Keratinocyte (primary cell): ENCODE results near the gene MAGI2.

Source experiments
- EZH2 ChIP-seq: IDR thresholded peaks from one replicate; pipeline ENCODE4 v1.6.1; 2012; ENCODE audit warnings: inconsistent platforms, mild to moderate bottlenecking, low read length, moderate library complexity
- TF ChIP-seq, protein P1 (sequence below), 3 experiments: IDR thresholded peaks in 1 of 3; conservative IDR thresholded peaks in 1 of 3; optimal IDR thresholded peaks in 1 of 3; 2 replicates in 2 of 3; 3 replicates in 1 of 3; pipeline versions ENCODE3 to v1.5.1; 2011; ENCODE audit warnings: low read length in 3 of 3, mild to moderate bottlenecking in 3 of 3, moderate library complexity in 2 of 3, control low read depth in 1 of 3, inconsistent platforms in 1 of 3; ENCODE audit not compliant: insufficient read depth in 2 of 3; ENCODE audit errors: extremely low read depth in 1 of 3

DNA sequence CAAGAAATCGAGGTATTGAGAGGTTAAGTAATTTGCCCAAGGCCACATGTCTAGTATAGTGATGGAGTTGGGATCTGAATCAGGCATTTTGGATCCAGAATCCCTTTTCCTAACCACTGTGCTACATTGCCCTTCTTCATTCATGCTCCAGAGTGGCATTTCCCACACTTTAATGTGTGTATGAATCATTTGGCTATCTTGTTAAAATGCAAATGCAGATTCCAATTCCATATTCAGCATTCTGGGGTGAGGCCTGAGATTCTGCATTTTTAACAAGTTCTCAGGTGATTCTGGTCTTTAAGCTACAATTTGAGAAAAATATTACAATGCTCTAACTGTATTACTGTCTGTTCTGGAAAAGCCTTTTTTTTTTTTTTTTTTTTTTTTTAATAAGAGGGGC is 1023.6 kb downstream of the MAGI2 start:
- TF ChIP-seq, protein P1, sequence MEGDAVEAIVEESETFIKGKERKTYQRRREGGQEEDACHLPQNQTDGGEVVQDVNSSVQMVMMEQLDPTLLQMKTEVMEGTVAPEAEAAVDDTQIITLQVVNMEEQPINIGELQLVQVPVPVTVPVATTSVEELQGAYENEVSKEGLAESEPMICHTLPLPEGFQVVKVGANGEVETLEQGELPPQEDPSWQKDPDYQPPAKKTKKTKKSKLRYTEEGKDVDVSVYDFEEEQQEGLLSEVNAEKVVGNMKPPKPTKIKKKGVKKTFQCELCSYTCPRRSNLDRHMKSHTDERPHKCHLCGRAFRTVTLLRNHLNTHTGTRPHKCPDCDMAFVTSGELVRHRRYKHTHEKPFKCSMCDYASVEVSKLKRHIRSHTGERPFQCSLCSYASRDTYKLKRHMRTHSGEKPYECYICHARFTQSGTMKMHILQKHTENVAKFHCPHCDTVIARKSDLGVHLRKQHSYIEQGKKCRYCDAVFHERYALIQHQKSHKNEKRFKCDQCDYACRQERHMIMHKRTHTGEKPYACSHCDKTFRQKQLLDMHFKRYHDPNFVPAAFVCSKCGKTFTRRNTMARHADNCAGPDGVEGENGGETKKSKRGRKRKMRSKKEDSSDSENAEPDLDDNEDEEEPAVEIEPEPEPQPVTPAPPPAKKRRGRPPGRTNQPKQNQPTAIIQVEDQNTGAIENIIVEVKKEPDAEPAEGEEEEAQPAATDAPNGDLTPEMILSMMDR (optimal IDR thresholded peaks at IDR 0.05 in 1 of 3, IDR thresholded peaks at IDR 0.05 in 1 of 3, conservative IDR thresholded peaks at IDR 0.05 in 1 of 3; ENCODE audit: extremely low read depth in 1 of 3, insufficient read depth in 2 of 3, low read length in 3 of 3), result no peak
- TF ChIP-seq EZH2, result no peak
